NOMO-1 treated with DMSO at 0.1 percent for 48 hours (cell line): ENCODE data around the gene TNIP1.
A peak's percentile ranks its signal among the peaks of the same experiment; 100 is the strongest.

Experiments used
- DNase-seq: peaks from one replicate; lab custom pipeline; 2025; ENCODE audit not compliant: unreplicated experiment; lab: John Stamatoyannopoulos, UW

Gene TNIP1

GRCh38 chr5:151084363-151084762, 3.5 kb upstream of the TNIP1 start:
- no peak for DNase-seq

GRCh38 chr5:151083081-151083676, 2.3 kb upstream of the TNIP1 start:
- no peak for DNase-seq

GRCh38 chr5:151082282-151082902, 1.6 kb upstream of the TNIP1 start:
- DNase-seq = no peak

- DNase-seq = peak; percentile 63
Measured at GRCh38 chr5:151081431-151082281, 822 bp upstream of the TNIP1 start.

- no peak for DNase-seq
Measured at GRCh38 chr5:151079838-151080612, 809 bp downstream of the TNIP1 start.

GRCh38 chr5:151078490-151079262, 2.2 kb downstream of the TNIP1 start:
- DNase-seq = no peak

- DNase-seq = no peak
Measured at GRCh38 chr5:151077967-151078366, 2.9 kb downstream of the TNIP1 start.

GRCh38 chr5:151077419-151077818, 3.4 kb downstream of the TNIP1 start:
- DNase-seq = no peak

GRCh38 chr5:151076616-151077015, 4.2 kb downstream of the TNIP1 start:
- no peak for DNase-seq

GRCh38 chr5:151075698-151076331, 5.0 kb downstream of the TNIP1 start:
- no peak for DNase-seq

- no peak for DNase-seq
Measured at GRCh38 chr5:151074557-151074956, 6.3 kb downstream of the TNIP1 start.

GRCh38 chr5:151073280-151073679, 7.6 kb downstream of the TNIP1 start:
- no peak for DNase-seq

- no peak for DNase-seq
Measured at GRCh38 chr5:151072630-151073025, 8.2 kb downstream of the TNIP1 start.

- no peak for DNase-seq
Measured at GRCh38 chr5:151071848-151072629, 8.8 kb downstream of the TNIP1 start.

GRCh38 chr5:151071021-151071420, 9.8 kb downstream of the TNIP1 start:
- DNase-seq = no peak

- DNase-seq = no peak
Measured at GRCh38 chr5:151070449-151070848, 10.4 kb downstream of the TNIP1 start.

GRCh38 chr5:151068433-151069197, 12.2 kb downstream of the TNIP1 start:
- no peak for DNase-seq

- DNase-seq = no peak
Measured at GRCh38 chr5:151067632-151068432, 13.0 kb downstream of the TNIP1 start.
